Right renal pelvis (tissue), 4 donors: ENCODE data around the gene OOSP1. TPM values are rescaled to one million over a fixed set of nuclear protein-coding genes. Genes with fewer than 3 reads are reported as not detected.

Source experiments
- polyA plus RNA-seq, 4 donors: library from polyadenylated mRNA; unstranded; fragments of 120-200 nt; gene quantifications; one replicate each; pipeline ENCODE4 v1.2.1, GENCODE V29; 2013; ENCODE audit not compliant: insufficient read length in 4 of 4

The OOSP1 gene
- polyA plus RNA-seq, 4 donors = 0.12 to 0.43 (median 0.30) TPM

Other genes starting within 250 kb of the OOSP1 start
- not detected for gene OR10V1, start 224.6 kb upstream of the OOSP1 start, polyA plus RNA-seq
- gene STX3, start 183.1 kb upstream of the OOSP1 start, polyA plus RNA-seq = 10 to 100 TPM; 43.1 to 55.5 (median 47.7) TPM
- gene MRPL16, start 127.7 kb upstream of the OOSP1 start, polyA plus RNA-seq = 10 to 100 TPM; 62.0 to 64.3 (median 63.5) TPM
- under 1 TPM in 2 of 4 donors, not detected in 2; 0.08 to 0.16 TPM for gene CBLIF, start 92.9 kb upstream of the OOSP1 start, polyA plus RNA-seq
- under 1 TPM in 1 of 4 donors, not detected in 3; 0.50 TPM for gene TCN1, start 71.9 kb upstream of the OOSP1 start, polyA plus RNA-seq
- under 1 TPM in 2 of 4 donors, not detected in 2; 0.12 to 0.20 TPM for gene OOSP3, start 59.6 kb upstream of the OOSP1 start, polyA plus RNA-seq
- not detected for gene OOSP4A, start 25.6 kb downstream of the OOSP1 start, polyA plus RNA-seq
- not detected for gene OOSP4B, start 78.7 kb downstream of the OOSP1 start, polyA plus RNA-seq
- gene OOSP2, start 102.0 kb downstream of the OOSP1 start, polyA plus RNA-seq = not detected
- 1 to 10 TPM in 1 of 4 donors, under 1 TPM in 3; 0.55 to 1.2 (median 0.62) TPM for gene MS4A3, start 118.2 kb downstream of the OOSP1 start, polyA plus RNA-seq
- under 1 TPM in 1 of 4 donors, not detected in 3; 0.04 TPM for gene MS4A2, start 150.2 kb downstream of the OOSP1 start, polyA plus RNA-seq
- gene MS4A6A, start 244.7 kb downstream of the OOSP1 start, polyA plus RNA-seq = 10 to 100 TPM; 13.9 to 16.9 (median 15.5) TPM